HepG2 (cell line): Measurements from ENCODE around the gene ROPN1B. TPM values are rescaled to one million over a fixed set of nuclear protein-coding genes. Genes with fewer than 3 reads are reported as not detected.
"Not testable (repeated sequence)": the region's sequence is repeated elsewhere in the genome, so short reads cannot be mapped to it uniquely, and the experiment has no call there.

Source experiments
- ATAC-seq: fragments of 200-7000 bp; cut with Tn5 transposase; 3 replicates; pipeline ENCODE4 v1.9.1; 2020; ENCODE audit warnings: mild to moderate bottlenecking, moderate library complexity
- BruUV-seq: library from RNA; stranded (reverse); fragments of 400-500 nt; replicated peaks from 2 replicates; lab custom pipeline; 2021; lab: Mats Ljungman, UMichigan
- CTCF ChIA-PET: fragments of 300-600 bp; formaldehyde crosslinking; extraction: SDS; loops from one replicate; lab custom pipeline; 2021; ENCODE audit warnings: low total read pairs, inconsistent platforms, low intra/inter-chr PET ratio; lab: Yijun Ruan, JAX
- POLR2A ChIA-PET: fragments of 350-600 bp; sonication (Branson Sonifier 250); formaldehyde crosslinking; loops from one replicate; lab custom pipeline; 2020; ENCODE audit warnings: antibody characterized with exemption, inconsistent platforms; lab: Yijun Ruan, JAX
- DNase-seq: peaks from one replicate; pipeline ENCODE4 v3.0.0-alpha.2; 2015; ENCODE audit warnings: low spot score
- FAIRE-seq: peaks from 3 replicates; lab custom pipeline; 2011; peaks lifted over from hg19 to GRCh38; lab: Jason Lieb, UNC
- H2AFZ ChIP-seq: one replicate; pipeline ENCODE4 v1.6.1; 2011; ENCODE audit warnings: low read length, inconsistent platforms
- H3K27ac ChIP-seq: fragments of 300-600 bp; 3 replicates; pipeline ENCODE4 v1.8.0; 2011; ENCODE audit warnings: mixed run types, mild to moderate bottlenecking, mixed read lengths, low read length, inconsistent platforms; ENCODE audit not compliant: insufficient read depth; ENCODE audit errors: extremely low read length
- H3K27me3 ChIP-seq, 2 experiments: fragments of 200-600 bp in 1 of 2; 2 replicates in 1 of 2; 3 replicates in 1 of 2; pipeline versions ENCODE4 v1.6.0 to v1.8.0; 2011; ENCODE audit warnings: low read length in 2 of 2, mild to moderate bottlenecking in 2 of 2, moderate library complexity in 2 of 2, inconsistent platforms in 1 of 2; ENCODE audit not compliant: insufficient read depth in 2 of 2, control insufficient read depth in 1 of 2
- H3K36me3 ChIP-seq, 2 experiments: fragments of 200-600 bp in 1 of 2; replicated peaks in 1 of 2; 2 replicates in 1 of 2; 3 replicates in 1 of 2; pipeline versions ENCODE4 v1.5.1 to v1.8.0; 2011; ENCODE audit warnings: low read length in 2 of 2, inconsistent platforms in 1 of 2; ENCODE audit not compliant: insufficient read depth in 2 of 2, control insufficient read depth in 1 of 2
- H3K4me1 ChIP-seq: 2 replicates; pipeline ENCODE4 v1.5.1; 2012; ENCODE audit warnings: low read length, inconsistent platforms; ENCODE audit not compliant: insufficient read depth
- H3K4me2 ChIP-seq: 2 replicates; pipeline ENCODE4 v1.6.0; 2011; ENCODE audit warnings: low read depth, low read length, inconsistent platforms
- H3K4me3 ChIP-seq, 3 experiments: fragments of 200-600 bp in 1 of 3; sonication (generic), shearing (Covaris generic) in 1 of 3; replicated peaks in 1 of 3; 2 replicates each; pipeline ENCODE4 v1.5.1; 2011 to 2016; ENCODE audit warnings: low read length in 3 of 3, inconsistent platforms in 2 of 3, low read depth in 2 of 3, mild to moderate bottlenecking in 2 of 3, control low read depth in 1 of 3, mixed read lengths in 1 of 3; ENCODE audit not compliant: insufficient read depth in 1 of 3
- H3K79me2 ChIP-seq: one replicate; pipeline ENCODE4 v1.6.1; 2011; ENCODE audit warnings: low read length, inconsistent platforms; ENCODE audit not compliant: insufficient read depth
- H3K9ac ChIP-seq: 2 replicates; pipeline ENCODE4 v1.6.0; 2011; ENCODE audit warnings: mild to moderate bottlenecking, low read depth, low read length, inconsistent platforms; ENCODE audit not compliant: insufficient read depth
- H3K9me3 ChIP-seq: 2 replicates; pipeline ENCODE4 v1.5.1; 2012; ENCODE audit warnings: mild to moderate bottlenecking, low read length
- H4K20me1 ChIP-seq: 2 replicates; pipeline ENCODE4 v1.6.0; 2011; ENCODE audit warnings: inconsistent platforms, mild to moderate bottlenecking, low read length, moderate library complexity; ENCODE audit not compliant: insufficient read depth
- CTCF ChIP-seq: sonication (generic); formaldehyde crosslinking; IDR thresholded peaks from 2 replicates; pipeline ENCODE4 v1.5.0; 2020; ENCODE audit warnings: mild to moderate bottlenecking, missing genetic modification reagents, moderate library complexity
- SMC3 ChIP-seq: IDR thresholded peaks from 2 replicates; pipeline ENCODE4 v1.6.1; 2011; ENCODE audit warnings: low read length, improper control_type of control experiment
- STAG1 ChIP-seq: sonication (generic); formaldehyde crosslinking; IDR thresholded peaks from 2 replicates; pipeline ENCODE4 v1.4.0; 2020; ENCODE audit warnings: missing genetic modification reagents
- WGBS: methylation state at CpG from one replicate; pipeline ENCODE4 v1.1.6; 2017; ENCODE audit warnings: low lambda C conversion rate; 5-methylcytosine and 5-hydroxymethylcytosine counted together
- in situ Hi-C: cut with HindIII; loops from 2 replicates; pipeline ENCODE4 v1.10.0; 2017; ENCODE audit warnings: low pct_unique_long_range_greater_than_20kb; ENCODE audit not compliant: extremely low pct_ligation_motif_present
- intact Hi-C: fragments of 100-400 bp; cut with micrococcal nuclease; formaldehyde crosslinking; loops from one replicate; pipeline ENCODE4 v1.10.0; 2022; ENCODE audit not compliant: unreplicated experiment
- polyA plus RNA-seq, 8 experiments: library from polyadenylated mRNA; depleted of rRNA in 3 of 8; stranded (reverse) in 7 of 8; unstranded in 1 of 8; fragments of >200 nt; fragmentation: Illumina TruSeq in 4 of 8; extraction: Trizol in 4 of 8; gene quantifications; 2 replicates each; pipeline versions ENCODE4 v1.2.1 to v1.2.3, GENCODE V29; 2011 to 2016; ENCODE audit warnings: low read depth in 4 of 8, missing spikeins in 1 of 8, mixed read lengths in 1 of 8; ENCODE audit not compliant: insufficient read depth in 1 of 8
- total RNA-seq, 5 experiments: library from RNA; depleted of rRNA; stranded (reverse); fragments of >200 nt; fragmentation: Illumina TruSeq; extraction: Trizol; gene quantifications; 2 replicates each; pipeline ENCODE4 v1.2.3, GENCODE V29; 2016; ENCODE audit warnings: low read depth in 1 of 5

The ROPN1B gene
- total and polyA plus RNA-seq, 2 of the 13 experiments (the other 11 are each of a cell fraction or from before 2014, with no cell fraction given), result not detected

DNA sequence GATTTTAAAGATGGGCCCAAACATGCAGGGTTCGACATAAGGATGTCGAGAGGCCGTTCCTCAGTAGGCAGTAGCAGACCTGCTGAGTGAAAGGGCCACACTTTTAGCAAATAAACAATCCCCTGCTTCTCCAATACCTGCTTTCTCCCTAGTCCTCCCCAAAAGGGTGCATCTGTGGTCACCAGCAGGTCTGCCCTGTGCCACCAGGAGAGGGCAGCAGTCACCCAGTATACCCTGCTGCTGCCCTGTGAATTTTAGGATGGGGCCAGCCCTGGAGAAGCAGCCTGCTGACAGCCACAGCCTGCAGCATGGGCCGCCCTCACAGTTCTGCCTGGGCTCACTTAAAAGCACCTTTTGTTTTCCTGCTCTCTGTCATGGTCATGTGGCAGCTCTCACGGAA is 47.3 kb upstream of the ROPN1B start:
- intact Hi-C loops, ATAC-seq, H3K9me3 ChIP-seq, H3K4me2 ChIP-seq, H3K4me1 ChIP-seq: not testable (repeated sequence)
- TF ChIP-seq CTCF (CRISPR knock-in tag), result peak; percentile 69
- 0 out of 2 replicates have a peak, but pooled peaks have one; percentile 7 for TF ChIP-seq SMC3
- peak; percentile 63 for TF ChIP-seq STAG1 (CRISPR knock-in tag)
- TF ChIP-seq, all 625 proteins: peak for 3; not testable (repeated sequence) for 622
- H3K27ac ChIP-seq, H2AFZ ChIP-seq, DNase-seq, BruUV-seq, H4K20me1 ChIP-seq, H3K9ac ChIP-seq, H3K4me3 ChIP-seq, POLR2A ChIA-PET, H3K79me2 ChIP-seq, CTCF ChIA-PET, H3K36me3 ChIP-seq, FAIRE-seq, in situ Hi-C loops, H3K27me3 ChIP-seq: not testable (repeated sequence)
- WGBS, result 39% methylated on average over 5 of the region's 5 CpGs

GRCh38 chr3:125923324-125924115 is 45.5 kb upstream of the ROPN1B start:
- POLR2A ChIA-PET, result not testable (repeated sequence)

DNA sequence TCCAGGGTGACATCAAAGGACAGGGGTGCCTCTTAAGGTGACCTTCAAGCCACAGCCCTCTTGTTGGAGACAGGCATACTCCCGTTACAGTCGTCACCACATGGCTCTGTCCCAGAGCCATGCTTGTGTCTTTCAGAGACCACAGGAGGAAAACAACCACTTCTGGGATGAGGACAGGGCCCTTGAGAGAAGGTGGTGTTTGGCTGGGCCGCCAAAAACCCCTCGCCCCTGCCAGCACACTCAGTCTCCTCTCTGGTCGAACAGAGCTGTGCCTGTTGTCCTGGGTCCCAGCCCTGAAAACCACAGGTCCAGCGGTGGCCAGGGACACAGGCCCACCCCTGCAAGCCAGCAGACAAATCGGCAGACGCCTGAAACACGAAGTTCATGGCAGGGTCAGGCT is 44.7 kb upstream of the ROPN1B start:
- intact Hi-C loops, H3K9ac ChIP-seq, H4K20me1 ChIP-seq, ATAC-seq, H3K27me3 ChIP-seq, FAIRE-seq, in situ Hi-C loops, DNase-seq, BruUV-seq, H3K9me3 ChIP-seq, CTCF ChIA-PET, POLR2A ChIA-PET, H3K79me2 ChIP-seq, H3K4me2 ChIP-seq, H3K27ac ChIP-seq, H2AFZ ChIP-seq, H3K36me3 ChIP-seq, H3K4me1 ChIP-seq, H3K4me3 ChIP-seq: not testable (repeated sequence)
- WGBS, result 47% methylated on average over 6 of the region's 9 CpGs

More at GRCh38 chr3:125923324-125924115, 45.5 kb upstream of the ROPN1B start:
- in situ Hi-C loops, ATAC-seq, H3K4me2 ChIP-seq, H3K4me3 ChIP-seq, H3K9me3 ChIP-seq, H3K79me2 ChIP-seq, FAIRE-seq, intact Hi-C loops, H4K20me1 ChIP-seq, DNase-seq, BruUV-seq, H3K4me1 ChIP-seq, CTCF ChIA-PET, H3K27ac ChIP-seq, H2AFZ ChIP-seq, H3K27me3 ChIP-seq, H3K9ac ChIP-seq, H3K36me3 ChIP-seq: not testable (repeated sequence)
- WGBS, result 66% methylated on average over 3 of the region's 16 CpGs
